Osteoblast (primary cell): ENCODE results near the gene CROCC2. TPM values are rescaled to one million over a fixed set of nuclear protein-coding genes. Genes with fewer than 3 reads are reported as not detected.
A peak's percentile ranks its signal among the peaks of the same experiment; 100 is the strongest.

Experiments
- DNase-seq: peaks from one replicate; pipeline ENCODE4 v3.0.0; 2011; ENCODE audit warnings: low spot score, mixed read lengths; ENCODE audit not compliant: insufficient read length; ENCODE audit errors: missing footprints
- H2AFZ ChIP-seq: 2 replicates; pipeline ENCODE4 v1.6.0; 2011; ENCODE audit warnings: mild to moderate bottlenecking, low read length
- H3K27ac ChIP-seq: 2 replicates; pipeline ENCODE4 v1.5.1; 2011; ENCODE audit warnings: mild to moderate bottlenecking, low read depth, low read length, moderate library complexity
- H3K27me3 ChIP-seq: 2 replicates; pipeline ENCODE4 v1.6.0; 2012; ENCODE audit warnings: mild to moderate bottlenecking, control low read depth, inconsistent platforms, low read length, moderate library complexity; ENCODE audit not compliant: insufficient read depth
- H3K36me3 ChIP-seq: 2 replicates; pipeline ENCODE4 v1.5.1; 2011; ENCODE audit warnings: mild to moderate bottlenecking, low read length, control low read depth, moderate library complexity; ENCODE audit not compliant: insufficient read depth
- H3K4me1 ChIP-seq: 2 replicates; pipeline ENCODE4 v1.5.1; 2011; ENCODE audit warnings: mild to moderate bottlenecking, low read length, control low read depth, moderate library complexity; ENCODE audit not compliant: insufficient read depth
- H3K4me2 ChIP-seq: 2 replicates; pipeline ENCODE4 v1.6.0; 2011; ENCODE audit warnings: mild to moderate bottlenecking, low read length; ENCODE audit not compliant: insufficient read depth
- H3K4me3 ChIP-seq: fragments of 200-600 bp; sonication (generic); 3 replicates; pipeline ENCODE4 v1.5.1; 2012; ENCODE audit warnings: mild to moderate bottlenecking, low read length, inconsistent platforms; ENCODE audit not compliant: insufficient read depth
- H3K79me2 ChIP-seq: 2 replicates; pipeline ENCODE4 v1.6.0; 2012; ENCODE audit warnings: mild to moderate bottlenecking, low read length, control low read depth, inconsistent platforms; ENCODE audit not compliant: insufficient read depth
- H3K9me3 ChIP-seq: 2 replicates; pipeline ENCODE4 v1.5.1; 2011; ENCODE audit warnings: low read depth, low read length, control low read depth
- H4K20me1 ChIP-seq: 2 replicates; pipeline ENCODE4 v1.6.0; 2012; ENCODE audit warnings: mild to moderate bottlenecking, low read length, control low read depth; ENCODE audit not compliant: insufficient read depth
- CTCF ChIP-seq: IDR thresholded peaks from 2 replicates; pipeline ENCODE4 v1.5.1; 2011; ENCODE audit warnings: mild to moderate bottlenecking, low read depth, low read length, moderate library complexity; ENCODE audit errors: extremely low read depth
- total RNA-seq: library from RNA; depleted of rRNA; stranded (reverse); fragments of >200 nt; gene quantifications from 2 replicates; pipeline ENCODE4 v1.2.3, GENCODE V29; 2012

CROCC2 gene
- total RNA-seq, 1 donor, result under 0.01 TPM

DNA sequence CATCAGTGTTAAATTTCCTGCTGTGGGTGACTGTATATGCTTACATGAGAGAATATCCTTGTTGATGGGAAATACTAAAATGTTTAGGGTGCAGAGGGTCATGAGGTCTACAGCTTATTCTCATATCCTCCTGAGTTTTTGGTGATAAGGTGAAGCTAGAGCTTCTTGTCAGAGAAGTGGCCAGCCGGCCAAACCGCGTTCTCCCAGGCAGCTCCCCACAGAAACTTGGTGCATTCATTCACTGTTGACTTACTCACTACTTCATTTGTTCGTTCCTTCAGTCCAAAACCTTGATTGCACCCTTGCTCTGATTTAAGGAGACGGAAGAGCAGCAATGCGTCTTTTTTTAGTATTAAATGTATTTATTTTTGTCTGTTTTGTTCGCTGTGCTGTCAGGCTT is 101.0 kb downstream of the CROCC2 start:
- peaks cover 51% of the 10 kb centered on the region for H4K20me1 ChIP-seq
- H3K9me3 ChIP-seq, result peaks cover 9% of the 10 kb centered on the region
- no peaks in the 10 kb centered on the region for H3K27me3 ChIP-seq
- no peak overlapping the region for H3K4me3 ChIP-seq
- no peak for TF ChIP-seq CTCF
- H3K36me3 ChIP-seq, result peaks cover 14% of the 10 kb centered on the region
- no peak overlapping the region for H3K27ac ChIP-seq
- H3K79me2 ChIP-seq, result peaks cover 19% of the 10 kb centered on the region
- H3K4me1 ChIP-seq, result peaks cover 14% of the 10 kb centered on the region
- DNase-seq, result no peak
- no peak overlapping the region for H3K4me2 ChIP-seq
- no peak overlapping the region for H2AFZ ChIP-seq

- H3K4me1 ChIP-seq, result peaks cover 14% of the 10 kb centered on the region
- peaks cover 18% of the 10 kb centered on the region for H3K79me2 ChIP-seq
- peak; percentile 69 for DNase-seq
- peaks cover 10% of the 10 kb centered on the region for H3K36me3 ChIP-seq
- no peak overlapping the region for H3K27ac ChIP-seq
- H3K27me3 ChIP-seq, result no peaks in the 10 kb centered on the region
- peaks cover 9% of the 10 kb centered on the region for H3K9me3 ChIP-seq
- H2AFZ ChIP-seq, result no peak overlapping the region
- peaks cover 50% of the 10 kb centered on the region for H4K20me1 ChIP-seq
- no peak for TF ChIP-seq CTCF
- no peak overlapping the region for H3K4me3 ChIP-seq
- H3K4me2 ChIP-seq, result no peak overlapping the region
Measured at GRCh38 chr2:241007880-241008710, 102.0 kb downstream of the CROCC2 start.

DNA sequence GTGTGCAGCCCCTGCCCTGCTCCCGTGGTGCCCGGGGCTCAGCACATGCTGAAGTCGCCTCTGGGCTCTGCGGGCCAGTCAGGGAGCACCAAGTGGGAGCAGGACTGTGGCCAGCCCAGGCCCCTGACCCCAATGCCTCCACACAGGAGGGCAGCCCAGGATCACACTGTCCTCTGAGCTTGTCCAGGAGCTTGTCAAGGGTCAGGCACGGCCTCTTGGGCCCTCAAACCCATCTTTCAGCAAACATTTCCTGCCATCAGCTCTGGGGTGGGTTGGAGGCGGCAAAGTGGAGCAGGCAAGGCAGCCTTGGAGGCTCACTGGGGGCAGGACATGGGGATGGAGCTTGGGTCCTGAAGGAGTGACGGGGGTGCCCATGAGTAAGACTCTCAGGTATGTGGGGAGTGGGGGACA is 102.6 kb downstream of the CROCC2 start:
- H3K27ac ChIP-seq, result no peak overlapping the region
- H3K79me2 ChIP-seq, result peaks cover 11% of the 10 kb centered on the region
- peaks cover 14% of the 10 kb centered on the region for H3K4me1 ChIP-seq
- H2AFZ ChIP-seq, result no peak overlapping the region
- no peak overlapping the region for H3K4me3 ChIP-seq
- no peak for DNase-seq
- no peak for TF ChIP-seq CTCF
- peaks cover 50% of the 10 kb centered on the region for H4K20me1 ChIP-seq
- no peaks in the 10 kb centered on the region for H3K27me3 ChIP-seq
- H3K4me2 ChIP-seq, result no peak overlapping the region
- H3K9me3 ChIP-seq, result peaks cover 3% of the 10 kb centered on the region
- peaks cover 4% of the 10 kb centered on the region for H3K36me3 ChIP-seq

DNA sequence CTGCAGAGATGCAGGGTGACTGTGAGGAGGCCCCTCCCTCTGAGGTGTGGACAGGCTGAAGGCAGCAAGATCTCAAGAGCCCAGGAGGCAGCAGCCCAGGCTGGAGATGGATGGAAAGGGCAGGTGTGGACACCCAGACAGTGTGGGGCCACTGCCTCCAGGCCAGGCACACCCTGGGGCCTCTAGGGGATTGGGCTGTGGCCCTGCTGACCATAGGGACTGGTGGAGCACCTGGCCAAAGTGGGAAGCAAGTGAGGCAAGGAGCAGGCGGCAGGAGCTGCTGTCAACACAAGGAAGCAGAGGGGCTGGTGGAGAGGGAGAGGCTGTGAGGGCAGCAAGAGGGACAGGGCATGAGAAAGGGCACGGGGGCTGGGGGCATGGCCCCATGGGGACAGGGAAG is 103.1 kb downstream of the CROCC2 start:
- H3K9me3 ChIP-seq, result no peaks in the 10 kb centered on the region
- H3K27me3 ChIP-seq, result no peaks in the 10 kb centered on the region
- peaks cover 8% of the 10 kb centered on the region for H3K79me2 ChIP-seq
- H3K36me3 ChIP-seq, result no peaks in the 10 kb centered on the region
- peak overlapping the region; percentile 85 for H3K4me2 ChIP-seq
- H2AFZ ChIP-seq, result no peak overlapping the region
- H4K20me1 ChIP-seq, result peaks cover 47% of the 10 kb centered on the region
- peak overlapping the region; percentile 51 for H3K27ac ChIP-seq
- no peak overlapping the region for H3K4me3 ChIP-seq
- DNase-seq, result no peak
- TF ChIP-seq CTCF, result no peak
- peaks cover 14% of the 10 kb centered on the region for H3K4me1 ChIP-seq
